ENCODE results near the gene FUCA1.
A peak's percentile ranks its signal among the peaks of the same experiment; 100 is the strongest.

Gene FUCA1

GRCh38 chr1:23816906-23817305 lies 51.2 kb downstream of the FUCA1 start:
- H3K4me3 ChIP-seq (replicated peaks; ENCODE audit: low read depth, low read length) = no peak overlapping the region
- no peak for DNase-seq (ENCODE audit: extremely low read depth, insufficient read length)
- no peak for TF ChIP-seq CTCF (IDR thresholded peaks at IDR 0.05; ENCODE audit: insufficient read depth, low read length, poor library complexity, severe bottlenecking)
- no peaks in the 10 kb centered on the region for H3K27me3 ChIP-seq (replicated peaks; ENCODE audit: control insufficient read depth, insufficient read depth, low read length)
- H3K36me3 ChIP-seq (ENCODE audit: control insufficient read depth, insufficient read depth, low read length) = peaks cover 6% of the 10 kb centered on the region

- TF ChIP-seq CTCF (IDR thresholded peaks at IDR 0.05; ENCODE audit: insufficient read depth, low read length, poor library complexity, severe bottlenecking) = no peak
- no peak overlapping the region for H3K4me3 ChIP-seq (replicated peaks; ENCODE audit: low read depth, low read length)
- no peaks in the 10 kb centered on the region for H3K27me3 ChIP-seq (replicated peaks; ENCODE audit: control insufficient read depth, insufficient read depth, low read length)
- no peak for DNase-seq (ENCODE audit: extremely low read depth, insufficient read length)
- peaks cover 6% of the 10 kb centered on the region for H3K36me3 ChIP-seq (ENCODE audit: control insufficient read depth, insufficient read depth, low read length)
Observed at GRCh38 chr1:23816361-23816760, 51.7 kb downstream of the FUCA1 start.

DNA sequence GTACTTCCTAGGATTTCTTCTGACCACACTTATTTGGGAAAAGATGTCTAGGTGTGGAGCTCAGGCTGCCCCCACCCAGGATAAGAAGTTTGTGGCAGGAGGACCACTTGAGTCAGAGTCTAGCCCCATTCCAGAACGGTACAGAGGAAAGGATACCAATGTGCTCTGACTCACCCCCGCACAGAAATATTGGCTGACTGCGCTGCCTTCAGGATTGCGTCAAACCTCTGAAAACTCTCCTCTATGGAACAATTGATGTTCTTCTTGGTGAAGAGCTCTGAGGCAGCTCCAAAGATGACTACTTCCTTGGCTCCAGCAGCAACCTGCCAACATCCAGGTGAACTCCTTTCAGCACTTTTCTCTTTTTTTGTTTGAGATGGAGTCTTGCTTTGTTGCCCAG lies 54.1 kb downstream of the FUCA1 start:
- H3K27me3 ChIP-seq (replicated peaks; ENCODE audit: control insufficient read depth, insufficient read depth, low read length) = no peaks in the 10 kb centered on the region
- no peak for TF ChIP-seq CTCF (IDR thresholded peaks at IDR 0.05; ENCODE audit: insufficient read depth, low read length, poor library complexity, severe bottlenecking)
- peaks cover 6% of the 10 kb centered on the region for H3K36me3 ChIP-seq (ENCODE audit: control insufficient read depth, insufficient read depth, low read length)
- no peak for DNase-seq (ENCODE audit: extremely low read depth, insufficient read length)
- no peak overlapping the region for H3K4me3 ChIP-seq (replicated peaks; ENCODE audit: low read depth, low read length)

- Histone ChIP-seq H3K36me3 (ENCODE audit: control insufficient read depth, insufficient read depth, low read length) (peaks cover 11% of the 10 kb centered on the region), H3K4me3 (replicated peaks; ENCODE audit: low read depth, low read length) (no peak overlapping the region), H3K27me3 (replicated peaks; ENCODE audit: control insufficient read depth, insufficient read depth, low read length) (no peaks in the 10 kb centered on the region)
- peak; percentile 50 for DNase-seq (ENCODE audit: extremely low read depth, insufficient read length)
- peak; percentile 93 for TF ChIP-seq CTCF (IDR thresholded peaks at IDR 0.05; ENCODE audit: insufficient read depth, low read length, poor library complexity, severe bottlenecking)
Observed at GRCh38 chr1:23810818-23811540, 57.1 kb downstream of the FUCA1 start.

DNA sequence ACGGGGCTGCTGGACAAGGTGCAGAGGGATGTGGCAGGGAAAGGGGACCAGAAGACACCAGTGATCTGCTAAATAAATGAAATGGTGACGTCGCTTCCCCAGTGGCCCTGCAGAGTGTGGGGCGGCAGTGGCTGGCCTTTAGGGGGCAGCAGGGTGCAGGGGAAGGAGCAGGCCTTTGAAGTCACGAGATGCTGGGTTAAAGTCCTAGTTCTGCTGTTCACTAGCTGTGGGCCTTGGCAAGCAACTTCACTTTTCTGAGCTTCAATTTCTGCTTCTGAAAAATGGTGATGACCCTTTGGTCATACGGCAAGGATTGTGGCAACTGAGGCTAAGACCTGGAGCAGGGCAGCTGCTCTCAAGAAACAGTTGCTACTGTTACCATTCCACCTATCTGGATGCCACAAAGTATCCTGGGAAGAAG lies 58.3 kb downstream of the FUCA1 start:
- no peak overlapping the region for H3K4me3 ChIP-seq (replicated peaks; ENCODE audit: low read depth, low read length)
- peak; percentile 98 for TF ChIP-seq CTCF (IDR thresholded peaks at IDR 0.05; ENCODE audit: insufficient read depth, low read length, poor library complexity, severe bottlenecking)
- no peaks in the 10 kb centered on the region for H3K27me3 ChIP-seq (replicated peaks; ENCODE audit: control insufficient read depth, insufficient read depth, low read length)
- peak; percentile 81 for DNase-seq (ENCODE audit: extremely low read depth, insufficient read length)
- H3K36me3 ChIP-seq (ENCODE audit: control insufficient read depth, insufficient read depth, low read length) = peaks cover 11% of the 10 kb centered on the region

GRCh38 chr1:23807453-23807852 lies 60.6 kb downstream of the FUCA1 start:
- TF ChIP-seq CTCF (IDR thresholded peaks at IDR 0.05; ENCODE audit: insufficient read depth, low read length, poor library complexity, severe bottlenecking) = no peak
- Histone ChIP-seq H3K36me3 (ENCODE audit: control insufficient read depth, insufficient read depth, low read length) (peaks cover 9% of the 10 kb centered on the region), H3K27me3 (replicated peaks; ENCODE audit: control insufficient read depth, insufficient read depth, low read length) (no peaks in the 10 kb centered on the region), H3K4me3 (replicated peaks; ENCODE audit: low read depth, low read length) (no peak overlapping the region)
- no peak for DNase-seq (ENCODE audit: extremely low read depth, insufficient read length)
